Measurements from ENCODE around the gene GTPBP6. TPM values are rescaled to one million over a fixed set of nuclear protein-coding genes. Genes with fewer than 3 reads are reported as not detected.
A peak's percentile ranks its signal among the peaks of the same experiment; 100 is the strongest.

Gene GTPBP6
- total and polyA plus RNA-seq, 8 donors: 31.1 to 63.2 (median 53.1) TPM

- DNase-seq (peak in 2 of 4 donors; percentile 16 to 18), ATAC-seq (no peak)
- no peak for TF ChIP-seq CTCF (IDR thresholded peaks at IDR 0.05)
- Histone ChIP-seq H3K4me3 (no peak overlapping the region), H3K27ac (no peak overlapping the region), H3K36me3 (peaks cover 0 to 42% of the 10 kb centered on the region in 2 donors), H3K9me3 (peaks cover 0 to 3% of the 10 kb centered on the region in 2 donors), H3K4me1 (peaks cover 6 to 12% of the 10 kb centered on the region in 2 donors), H3K27me3 (peaks cover 13 to 19% of the 10 kb centered on the region in 2 donors)
- intact Hi-C loops (cut with DNase I): no loop called here
These were observed 17.2 kb upstream of the GTPBP6 start for GRCh38 chrX:335758-336155.

GRCh38 chrX:334971-335757 lies 16.6 kb upstream of the GTPBP6 start:
- H3K4me1 ChIP-seq: peaks cover 6 to 15% of the 10 kb centered on the region in 2 donors
- H3K27ac ChIP-seq: no peak overlapping the region
- no peak for ATAC-seq
- peaks cover 0 to 3% of the 10 kb centered on the region in 2 donors for H3K9me3 ChIP-seq
- H3K4me3 ChIP-seq: no peak overlapping the region
- peaks cover 19 to 25% of the 10 kb centered on the region in 2 donors for H3K27me3 ChIP-seq
- H3K36me3 ChIP-seq: peaks cover 0 to 40% of the 10 kb centered on the region in 2 donors
- DNase-seq: peak in 2 of 4 donors; percentile 27 to 77
- TF ChIP-seq CTCF (IDR thresholded peaks at IDR 0.05): no peak
- intact Hi-C loops (cut with DNase I): no loop called here

GRCh38 chrX:334331-334891 lies 15.8 kb upstream of the GTPBP6 start:
- Histone ChIP-seq H3K36me3 (peaks cover 0 to 40% of the 10 kb centered on the region in 2 donors), H3K9me3 (peaks cover 0 to 3% of the 10 kb centered on the region in 2 donors), H3K27me3 (peaks cover 19 to 31% of the 10 kb centered on the region in 2 donors), H3K4me3 (no peak overlapping the region), H3K4me1 (peaks cover 6 to 15% of the 10 kb centered on the region in 2 donors), H3K27ac (no peak overlapping the region)
- intact Hi-C loops (cut with DNase I): no loop called here
- ATAC-seq (no peak), DNase-seq (peak in 2 of 4 donors; percentile 22 to 74)
- no peak for TF ChIP-seq CTCF (IDR thresholded peaks at IDR 0.05)

- peaks cover 6 to 15% of the 10 kb centered on the region in 2 donors for H3K4me1 ChIP-seq
- DNase-seq: peak in 2 of 4 donors; percentile 19 to 76
- H3K4me3 ChIP-seq: no peak overlapping the region
- peaks cover 0 to 38% of the 10 kb centered on the region in 2 donors for H3K36me3 ChIP-seq
- peaks cover 19 to 31% of the 10 kb centered on the region in 2 donors for H3K27me3 ChIP-seq
- no peak overlapping the region for H3K27ac ChIP-seq
- H3K9me3 ChIP-seq: peaks cover 0 to 2% of the 10 kb centered on the region in 2 donors
- no peak for ATAC-seq
- TF ChIP-seq CTCF (IDR thresholded peaks at IDR 0.05): no peak
- intact Hi-C loops (cut with DNase I): no loop called here
These were observed 15.2 kb upstream of the GTPBP6 start for GRCh38 chrX:333611-334311.
